ENCODE results near the gene TMTC2. TPM values are rescaled to one million over a fixed set of nuclear protein-coding genes. Genes with fewer than 3 reads are reported as not detected.

TMTC2 gene
- total RNA-seq, 1 donor from 2014 or later = 20.2 TPM

DNA sequence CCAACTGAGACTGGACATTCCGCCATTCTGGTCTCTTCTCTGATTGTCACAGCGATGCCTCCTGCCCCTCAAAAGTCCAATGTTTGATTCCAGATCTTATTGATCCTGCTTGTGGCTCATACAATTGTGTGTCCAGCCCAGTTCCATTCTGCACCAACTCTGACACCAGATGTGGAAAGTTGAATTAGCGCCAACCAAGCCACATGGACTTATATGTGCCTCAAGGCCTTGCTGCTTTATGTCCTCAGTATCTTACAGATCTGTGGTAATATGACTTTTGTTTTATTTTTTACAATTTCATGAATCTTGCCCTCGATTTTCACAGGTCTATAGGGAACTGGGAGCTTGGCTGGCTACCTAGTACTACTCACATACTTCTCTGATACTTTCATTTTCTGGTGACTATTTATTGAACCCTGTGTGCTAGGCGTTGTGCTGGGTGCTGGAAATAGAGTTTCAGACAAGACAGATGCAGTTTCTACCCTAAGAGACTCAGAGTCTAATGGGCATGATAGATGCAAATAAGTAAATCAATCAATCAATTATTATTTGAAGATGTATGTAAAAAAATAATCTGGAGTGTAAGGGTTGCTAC, 472.0 kb downstream of the TMTC2 start:
- Mint-ChIP-seq H3K27me3 (ENCODE audit: unreplicated experiment) (peaks cover 9% of the 10 kb centered on the region), H3K4me3 (ENCODE audit: unreplicated experiment) (no peak overlapping the region), H3K27ac (ENCODE audit: unreplicated experiment) (no peak overlapping the region), H3K36me3 (ENCODE audit: unreplicated experiment) (no peaks in the 10 kb centered on the region), H3K9me3 (ENCODE audit: unreplicated experiment) (peaks cover 6% of the 10 kb centered on the region), H3K4me1 (ENCODE audit: unreplicated experiment) (no peaks in the 10 kb centered on the region)
- DNase-seq (ENCODE audit: extremely low spot score, unreplicated experiment) = no peak
- TF ChIP-seq, protein P1, sequence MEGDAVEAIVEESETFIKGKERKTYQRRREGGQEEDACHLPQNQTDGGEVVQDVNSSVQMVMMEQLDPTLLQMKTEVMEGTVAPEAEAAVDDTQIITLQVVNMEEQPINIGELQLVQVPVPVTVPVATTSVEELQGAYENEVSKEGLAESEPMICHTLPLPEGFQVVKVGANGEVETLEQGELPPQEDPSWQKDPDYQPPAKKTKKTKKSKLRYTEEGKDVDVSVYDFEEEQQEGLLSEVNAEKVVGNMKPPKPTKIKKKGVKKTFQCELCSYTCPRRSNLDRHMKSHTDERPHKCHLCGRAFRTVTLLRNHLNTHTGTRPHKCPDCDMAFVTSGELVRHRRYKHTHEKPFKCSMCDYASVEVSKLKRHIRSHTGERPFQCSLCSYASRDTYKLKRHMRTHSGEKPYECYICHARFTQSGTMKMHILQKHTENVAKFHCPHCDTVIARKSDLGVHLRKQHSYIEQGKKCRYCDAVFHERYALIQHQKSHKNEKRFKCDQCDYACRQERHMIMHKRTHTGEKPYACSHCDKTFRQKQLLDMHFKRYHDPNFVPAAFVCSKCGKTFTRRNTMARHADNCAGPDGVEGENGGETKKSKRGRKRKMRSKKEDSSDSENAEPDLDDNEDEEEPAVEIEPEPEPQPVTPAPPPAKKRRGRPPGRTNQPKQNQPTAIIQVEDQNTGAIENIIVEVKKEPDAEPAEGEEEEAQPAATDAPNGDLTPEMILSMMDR (IDR thresholded peaks at IDR 0.05) = no peak

DNA sequence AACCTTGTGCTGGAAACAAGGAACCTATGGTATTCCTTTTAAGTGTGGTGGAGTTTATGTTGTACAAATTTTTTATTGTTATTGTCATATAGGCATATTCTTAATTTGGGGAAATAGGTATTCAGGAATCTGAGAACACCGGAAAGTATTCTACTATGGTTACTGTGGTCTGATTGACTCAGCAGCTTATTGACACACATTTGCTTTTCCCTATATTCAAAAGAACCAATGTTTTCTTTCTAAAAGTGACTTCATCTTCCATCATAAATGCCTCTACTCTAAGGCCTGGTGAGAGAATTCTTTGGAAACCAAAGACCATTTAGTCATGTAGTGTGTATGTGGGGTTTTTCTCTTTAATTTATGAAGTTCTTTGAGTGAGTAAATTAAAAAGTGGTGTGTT, 474.8 kb downstream of the TMTC2 start:
- no peak overlapping the region for H3K27ac Mint-ChIP-seq (ENCODE audit: unreplicated experiment)
- H3K9me3 Mint-ChIP-seq (ENCODE audit: unreplicated experiment) = no peaks in the 10 kb centered on the region
- no peak overlapping the region for H3K4me3 Mint-ChIP-seq (ENCODE audit: unreplicated experiment)
- no peaks in the 10 kb centered on the region for H3K36me3 Mint-ChIP-seq (ENCODE audit: unreplicated experiment)
- DNase-seq (ENCODE audit: extremely low spot score, unreplicated experiment) = no peak
- peaks cover 9% of the 10 kb centered on the region for H3K27me3 Mint-ChIP-seq (ENCODE audit: unreplicated experiment)
- TF ChIP-seq, protein P1 (IDR thresholded peaks at IDR 0.05) = no peak
- H3K4me1 Mint-ChIP-seq (ENCODE audit: unreplicated experiment) = no peaks in the 10 kb centered on the region

DNA sequence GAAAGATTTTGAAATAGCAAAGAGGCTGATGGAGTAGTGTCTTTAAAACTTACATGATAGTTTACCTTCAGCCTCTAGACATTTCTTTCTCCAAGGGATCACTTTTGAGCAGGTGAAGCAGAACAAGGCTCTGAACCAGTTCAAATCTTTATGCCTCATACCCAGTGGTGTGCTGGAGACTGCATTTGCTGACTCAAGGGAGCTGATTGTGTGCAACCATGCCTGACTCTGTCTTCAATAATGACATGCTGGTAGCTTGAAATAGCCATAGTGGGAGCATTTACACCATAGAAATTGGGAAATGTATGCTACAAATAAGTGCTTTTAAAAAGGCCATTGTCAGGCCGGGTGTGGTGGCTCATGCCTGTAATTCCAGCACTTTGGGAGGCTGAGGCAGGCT, 482.0 kb downstream of the TMTC2 start:
- H3K36me3 Mint-ChIP-seq (ENCODE audit: unreplicated experiment) = no peaks in the 10 kb centered on the region
- DNase-seq (ENCODE audit: extremely low spot score, unreplicated experiment) = no peak
- H3K4me3 Mint-ChIP-seq (ENCODE audit: unreplicated experiment) = no peak overlapping the region
- TF ChIP-seq, protein P1 (IDR thresholded peaks at IDR 0.05) = no peak
- H3K27ac Mint-ChIP-seq (ENCODE audit: unreplicated experiment) = no peak overlapping the region
- peaks cover 2% of the 10 kb centered on the region for H3K27me3 Mint-ChIP-seq (ENCODE audit: unreplicated experiment)
- no peaks in the 10 kb centered on the region for H3K4me1 Mint-ChIP-seq (ENCODE audit: unreplicated experiment)
- no peaks in the 10 kb centered on the region for H3K9me3 Mint-ChIP-seq (ENCODE audit: unreplicated experiment)

DNA sequence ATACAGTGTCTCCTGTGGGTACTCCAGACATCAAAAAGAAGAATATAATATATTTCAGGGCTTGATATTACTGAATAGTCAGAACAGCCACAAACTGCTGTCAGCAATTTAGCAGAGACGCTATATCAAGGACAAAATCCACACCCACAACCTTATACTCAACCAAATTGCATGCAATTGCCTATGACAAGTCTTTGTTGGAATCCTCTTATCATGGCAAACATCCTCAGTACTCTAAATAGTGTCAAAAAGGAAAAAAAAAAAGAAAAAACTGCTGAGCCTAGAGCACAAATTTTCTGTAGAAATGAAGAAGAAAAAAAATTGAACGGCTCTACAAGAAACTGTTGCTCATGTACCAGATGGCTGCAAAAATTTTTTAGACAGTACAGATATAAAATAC, 485.7 kb downstream of the TMTC2 start:
- no peak for DNase-seq (ENCODE audit: extremely low spot score, unreplicated experiment)
- H3K4me1 Mint-ChIP-seq (ENCODE audit: unreplicated experiment) = no peaks in the 10 kb centered on the region
- H3K9me3 Mint-ChIP-seq (ENCODE audit: unreplicated experiment) = no peaks in the 10 kb centered on the region
- no peaks in the 10 kb centered on the region for H3K36me3 Mint-ChIP-seq (ENCODE audit: unreplicated experiment)
- H3K27ac Mint-ChIP-seq (ENCODE audit: unreplicated experiment) = no peak overlapping the region
- H3K27me3 Mint-ChIP-seq (ENCODE audit: unreplicated experiment) = no peaks in the 10 kb centered on the region
- no peak overlapping the region for H3K4me3 Mint-ChIP-seq (ENCODE audit: unreplicated experiment)
- TF ChIP-seq, protein P1 (IDR thresholded peaks at IDR 0.05) = no peak

DNA sequence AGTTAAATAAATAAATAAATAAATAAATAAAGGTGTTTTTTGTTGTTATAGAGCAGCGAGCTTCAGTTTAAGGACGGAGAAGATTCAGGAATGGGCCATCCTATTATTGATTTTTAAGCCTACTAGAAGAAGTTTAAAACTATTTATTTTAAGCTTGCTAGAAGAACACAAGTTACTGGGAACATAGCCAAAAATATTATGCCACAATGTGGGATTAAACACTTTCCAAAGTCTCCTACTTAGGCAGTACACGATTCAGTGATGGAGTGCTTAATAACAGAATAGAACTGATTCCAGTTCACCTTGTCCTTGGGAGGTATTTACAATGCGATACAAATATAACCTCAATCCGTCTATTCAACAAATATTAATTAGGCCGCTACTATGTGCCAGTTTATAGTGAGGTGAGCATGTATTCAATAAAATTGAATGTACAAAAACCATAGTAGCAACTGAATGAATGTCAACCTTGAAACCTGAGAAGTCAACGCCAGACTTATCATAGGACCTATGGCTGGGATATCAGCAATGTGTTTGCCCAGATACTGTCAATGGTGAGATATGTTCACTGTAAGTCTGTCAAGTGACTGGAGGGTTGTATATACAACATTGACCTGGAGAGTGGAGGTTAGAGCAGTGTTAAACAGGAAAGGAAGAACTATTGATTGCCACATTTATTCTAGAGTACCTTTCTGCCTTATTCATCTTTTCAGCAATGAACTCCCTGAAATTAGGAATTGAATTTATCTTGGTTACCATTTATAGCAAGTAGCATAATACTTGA, 486.4 kb downstream of the TMTC2 start:
- H3K36me3 Mint-ChIP-seq (ENCODE audit: unreplicated experiment) = no peaks in the 10 kb centered on the region
- no peaks in the 10 kb centered on the region for H3K9me3 Mint-ChIP-seq (ENCODE audit: unreplicated experiment)
- H3K4me3 Mint-ChIP-seq (ENCODE audit: unreplicated experiment) = no peak overlapping the region
- H3K27me3 Mint-ChIP-seq (ENCODE audit: unreplicated experiment) = no peaks in the 10 kb centered on the region
- no peak for DNase-seq (ENCODE audit: extremely low spot score, unreplicated experiment)
- TF ChIP-seq, protein P1 (IDR thresholded peaks at IDR 0.05) = no peak
- no peak overlapping the region for H3K27ac Mint-ChIP-seq (ENCODE audit: unreplicated experiment)
- H3K4me1 Mint-ChIP-seq (ENCODE audit: unreplicated experiment) = no peaks in the 10 kb centered on the region

Measured in osteocyte (in vitro differentiated cells).